Measurements from ENCODE around the gene TNFRSF19. TPM values are rescaled to one million over a fixed set of nuclear protein-coding genes. Genes with fewer than 3 reads are reported as not detected.

The TNFRSF19 gene
- total RNA-seq, 1 donor from 2014 or later: 22.5 TPM

GRCh38 chr13:23628250-23628649, 58.0 kb downstream of the TNFRSF19 start:
- DNase-seq (ENCODE audit: low read depth): no peak

DNA sequence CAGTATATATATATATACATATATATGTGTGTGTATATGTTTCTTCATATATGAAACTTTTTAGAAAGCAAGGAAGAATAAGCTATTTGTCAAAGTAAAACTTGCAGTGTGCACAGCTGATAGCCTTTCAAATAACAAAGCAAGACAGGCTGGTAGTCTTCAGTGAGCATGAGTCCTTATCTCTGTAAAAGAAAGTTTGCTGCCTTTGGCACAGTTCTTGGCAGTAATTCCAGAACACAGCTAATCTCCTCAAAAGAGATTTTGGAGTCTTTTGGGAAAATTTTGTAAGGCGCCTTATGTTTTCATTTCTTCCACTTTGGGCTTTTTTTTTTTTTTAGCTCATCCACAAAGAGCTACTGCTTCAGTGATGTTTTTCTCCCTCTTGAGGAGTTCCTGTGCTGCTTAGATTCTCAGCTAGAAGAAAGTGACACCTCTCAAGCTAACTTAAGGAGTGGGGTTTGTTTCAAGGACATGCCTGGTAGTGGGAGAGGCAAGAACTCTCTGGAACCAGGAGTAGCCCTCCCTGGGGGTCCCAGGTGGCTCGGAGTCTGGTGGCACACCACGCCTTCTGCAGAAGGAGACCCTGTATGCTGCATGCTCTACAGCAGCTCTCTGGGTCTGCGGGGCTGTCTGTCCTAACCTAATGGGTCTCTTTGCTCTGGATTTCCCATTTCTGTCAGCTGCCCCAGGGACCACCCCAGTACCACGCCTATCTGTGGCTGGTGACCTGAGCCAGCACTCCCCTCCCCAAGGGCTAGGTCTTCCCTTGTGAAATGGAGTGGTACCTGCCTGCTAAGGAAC, 58.8 kb downstream of the TNFRSF19 start:
- DNase-seq (ENCODE audit: low read depth): no peak

DNA sequence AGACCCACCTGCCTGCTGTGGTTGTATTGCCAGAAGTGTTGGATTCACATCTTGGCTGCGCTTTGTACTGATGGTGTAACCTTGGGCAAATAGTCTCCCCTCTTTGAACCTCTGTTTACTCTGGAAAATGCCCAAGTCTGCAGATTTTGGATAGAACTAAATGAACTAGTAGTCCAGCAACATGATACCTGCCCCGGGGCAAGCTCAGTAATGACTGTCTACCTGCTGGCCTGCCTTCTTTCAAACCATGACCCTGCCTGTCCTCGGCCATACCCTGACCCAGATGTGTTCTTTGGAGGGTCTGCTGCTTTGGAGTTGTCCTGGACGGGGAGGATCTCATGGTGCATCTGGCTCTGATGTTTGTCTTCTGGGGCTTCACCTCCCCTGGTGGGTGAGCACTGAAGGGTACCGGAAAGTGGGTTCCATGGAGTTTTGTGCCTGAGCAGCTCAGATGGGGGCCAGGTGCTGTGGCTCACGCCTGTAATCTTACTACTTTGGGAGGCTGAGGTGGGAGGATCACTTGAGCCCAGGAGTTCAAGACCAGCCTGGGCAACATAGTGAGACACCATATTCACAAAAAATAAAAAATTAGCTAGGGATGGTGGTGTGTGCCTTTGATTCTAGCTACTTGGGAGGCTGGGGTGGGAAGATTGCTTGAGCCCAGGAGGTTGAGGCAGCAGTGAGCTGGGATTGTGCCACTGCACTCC, 59.5 kb downstream of the TNFRSF19 start:
- DNase-seq (ENCODE audit: low read depth): no peak

GRCh38 chr13:23630349-23631093, 60.3 kb downstream of the TNFRSF19 start:
- no peak for DNase-seq (ENCODE audit: low read depth)

DNA sequence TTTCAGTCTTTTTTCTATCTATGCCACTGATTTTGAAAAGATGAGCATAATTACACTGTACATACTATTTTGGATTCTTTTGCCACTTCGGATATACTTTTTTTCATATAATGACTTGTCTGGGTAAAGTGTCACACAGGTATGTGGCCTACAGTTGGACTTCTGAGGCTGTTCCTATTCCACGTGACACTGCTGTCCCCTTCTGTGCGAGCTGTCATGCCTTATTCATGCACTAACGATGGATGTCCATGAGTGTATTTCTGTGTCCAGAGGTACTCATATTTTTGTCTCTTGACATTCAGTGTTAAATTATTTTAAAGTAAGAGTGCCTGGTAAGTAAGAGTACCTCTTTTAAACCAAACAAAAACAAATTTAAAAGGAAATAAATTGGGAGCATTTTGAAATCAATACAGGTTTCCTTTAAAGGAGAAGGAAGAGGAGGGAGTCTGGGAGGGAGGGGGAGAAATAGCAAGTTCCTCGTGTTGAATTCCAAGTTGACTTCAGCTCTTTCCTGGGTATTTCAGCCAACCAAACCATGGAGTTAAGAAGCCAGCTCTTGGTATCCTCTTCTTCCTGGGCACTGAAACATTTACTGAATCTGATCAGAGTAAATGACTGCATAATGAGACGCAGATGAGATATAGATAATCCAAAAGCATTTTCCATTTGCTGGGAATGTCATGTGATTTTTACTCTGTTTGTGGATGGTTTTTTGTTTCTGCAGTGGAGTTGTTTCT, 61.3 kb downstream of the TNFRSF19 start:
- no peak for DNase-seq (ENCODE audit: low read depth)

- DNase-seq (ENCODE audit: low read depth): peak; percentile 64
Observed at GRCh38 chr13:23632048-23632582, 61.9 kb downstream of the TNFRSF19 start.

- DNase-seq (ENCODE audit: low read depth): no peak
Observed at GRCh38 chr13:23632741-23633140, 62.5 kb downstream of the TNFRSF19 start.

DNA sequence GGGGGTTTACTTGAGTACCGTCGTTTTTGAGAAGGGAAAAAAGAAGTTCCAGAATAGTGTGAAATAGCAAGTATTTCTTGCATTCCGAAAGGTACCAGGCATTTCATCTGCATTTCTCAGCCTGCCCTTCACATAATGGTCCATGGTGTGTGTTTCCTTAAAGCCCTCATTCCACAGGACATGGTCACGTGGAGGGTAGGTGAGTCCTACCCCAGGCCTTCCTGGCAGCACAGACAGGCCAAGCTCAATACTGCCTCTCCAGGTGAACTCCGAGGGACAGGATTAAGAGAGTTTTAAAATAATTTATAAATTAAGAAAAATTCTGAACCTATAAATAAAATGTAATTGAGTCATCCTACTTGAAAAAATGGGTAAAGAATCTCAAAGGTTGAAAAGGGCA, 64.7 kb downstream of the TNFRSF19 start:
- no peak for DNase-seq (ENCODE audit: low read depth)

- no peak for DNase-seq (ENCODE audit: low read depth)
Observed at GRCh38 chr13:23636360-23636759, 66.1 kb downstream of the TNFRSF19 start.

GRCh38 chr13:23637829-23638228, 67.6 kb downstream of the TNFRSF19 start:
- DNase-seq (ENCODE audit: low read depth): no peak

- no peak for DNase-seq (ENCODE audit: low read depth)
Observed at GRCh38 chr13:23639674-23640073, 69.5 kb downstream of the TNFRSF19 start.

GRCh38 chr13:23642110-23642509, 71.9 kb downstream of the TNFRSF19 start:
- DNase-seq (ENCODE audit: low read depth): no peak

DNA sequence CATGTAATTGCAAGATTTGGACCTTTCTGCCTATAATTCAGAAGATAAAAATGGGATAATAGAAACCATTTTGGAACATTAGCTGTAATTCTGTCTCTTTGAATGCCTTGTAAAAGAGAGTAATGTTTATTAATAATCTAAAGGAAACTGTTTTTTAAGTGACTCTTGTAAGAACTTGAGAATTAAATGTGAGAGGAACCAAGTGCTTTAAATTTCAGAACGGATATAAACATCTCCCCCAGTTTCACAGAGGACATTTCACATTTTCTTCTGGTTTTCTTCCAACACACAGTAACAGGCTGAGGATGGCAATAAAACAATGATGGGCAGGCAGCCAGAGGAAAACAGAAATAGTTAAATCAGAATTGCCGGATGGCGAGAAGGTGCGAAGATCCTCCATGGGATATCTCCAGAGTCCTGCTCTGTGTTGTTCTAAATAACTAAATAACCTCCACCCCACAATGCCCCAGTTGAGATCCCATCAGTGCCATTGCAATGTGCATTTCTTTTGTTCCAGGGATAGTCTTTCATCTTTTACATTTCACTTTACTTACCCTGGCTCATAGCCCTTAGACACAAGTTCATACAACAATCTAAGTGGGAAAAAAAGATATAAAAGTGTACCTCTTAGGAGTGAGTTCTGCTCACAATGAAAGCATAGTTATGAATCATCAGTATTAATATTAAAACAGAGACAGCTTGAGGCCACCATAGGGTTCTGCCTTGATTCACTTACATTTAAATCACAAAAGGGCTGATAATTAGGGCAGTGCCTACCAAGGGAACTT, 73.3 kb downstream of the TNFRSF19 start:
- DNase-seq (ENCODE audit: low read depth): no peak

- no peak for DNase-seq (ENCODE audit: low read depth)
Observed at GRCh38 chr13:23644126-23644419, 73.9 kb downstream of the TNFRSF19 start.

GRCh38 chr13:23644527-23645138, 74.4 kb downstream of the TNFRSF19 start:
- no peak for DNase-seq (ENCODE audit: low read depth)

GRCh38 chr13:23645851-23646250, 75.6 kb downstream of the TNFRSF19 start:
- DNase-seq (ENCODE audit: low read depth): no peak

DNA sequence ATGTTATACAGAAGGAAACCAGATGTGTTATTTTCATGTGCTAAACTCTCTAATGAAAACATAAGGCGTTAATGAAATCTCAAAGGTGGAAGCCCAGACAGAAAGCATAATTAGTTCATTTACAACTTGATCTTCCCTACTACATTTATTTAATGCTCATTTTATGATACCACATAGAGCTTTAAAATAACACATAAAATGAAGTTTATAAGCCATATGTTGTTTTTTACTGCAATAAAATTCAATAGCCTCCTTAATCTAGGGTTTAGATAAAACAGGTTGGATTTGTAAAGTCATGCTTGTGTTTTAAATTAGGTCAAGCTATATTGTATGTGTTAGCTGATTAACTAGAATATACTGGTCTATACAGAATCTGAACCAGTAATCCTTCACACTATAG, 81.2 kb downstream of the TNFRSF19 start:
- no peak for DNase-seq (ENCODE audit: low read depth)

- no peak for DNase-seq (ENCODE audit: low read depth)
Observed at GRCh38 chr13:23651887-23652286, 81.7 kb downstream of the TNFRSF19 start.

- no peak for DNase-seq (ENCODE audit: low read depth)
Observed at GRCh38 chr13:23652909-23653726, 82.9 kb downstream of the TNFRSF19 start.

All from renal cortical epithelial cell (primary cell).